Esophagus squamous epithelium (tissue), 5 donors: Measurements from ENCODE around the gene KLF13. TPM values are rescaled to one million over a fixed set of nuclear protein-coding genes. Genes with fewer than 3 reads are reported as not detected.
A peak's percentile ranks its signal among the peaks of the same experiment; 100 is the strongest.

Experiments used
- DNase-seq: peaks from one replicate; lab custom pipeline; 2025; lab: John Stamatoyannopoulos, UW
- H3K27ac ChIP-seq, 4 donors: fragments of 200-600 bp; sonication (generic); one replicate each; pipeline ENCODE4 v1.5.1; 2016 to 2019; ENCODE audit warnings: mild to moderate bottlenecking in 1 of 4
- H3K27me3 ChIP-seq, 4 donors: fragments of 200-600 bp; sonication (generic); 1 replicate in 3 of 4; 2 replicates in 1 of 4; pipeline versions ENCODE4 v1.5.1 to v1.6.0; 2017 to 2021; ENCODE audit warnings: antibody characterized with exemption in 1 of 4
- H3K36me3 ChIP-seq, 3 donors: fragments of 200-600 bp; sonication (generic); one replicate each; pipeline ENCODE4 v1.5.1; 2016 to 2019
- H3K4me1 ChIP-seq, 3 donors: fragments of 200-600 bp; sonication (generic); one replicate each; pipeline ENCODE4 v1.5.1; 2017 to 2019
- H3K4me3 ChIP-seq, 4 donors: fragments of 200-600 bp; sonication (generic); 1 replicate in 3 of 4; 2 replicates in 1 of 4; pipeline ENCODE4 v1.5.1; 2016 to 2019; ENCODE audit warnings: mild to moderate bottlenecking in 2 of 4, moderate library complexity in 1 of 4
- H3K9me3 ChIP-seq, 3 donors: fragments of 200-600 bp; sonication (generic); one replicate each; pipeline ENCODE4 v1.5.1; 2016 to 2019
- POLR2A ChIP-seq, 4 donors: fragments of 450-650 bp; IDR thresholded peaks; one replicate each; pipeline ENCODE4 v1.6.1; 2017; ENCODE audit warnings: antibody characterized with exemption in 4 of 4, mild to moderate bottlenecking in 4 of 4, moderate library complexity in 3 of 4
- WGBS, 2 donors: methylation state at CpG; one replicate each; pipeline ENCODE4 v1.1.5; 2018; 5-methylcytosine and 5-hydroxymethylcytosine counted together
- intact Hi-C: fragments of 100-400 bp; cut with DNase I; formaldehyde crosslinking; loops from one replicate; pipeline ENCODE4 v1.15.0; 2022
- total RNA-seq, 4 donors: library from RNA; depleted of rRNA; stranded (reverse); fragments of >200 nt; gene quantifications; one replicate each; pipeline ENCODE4 v1.1.0, GENCODE V29; 2016
- TF ChIP-seq, protein P1 (sequence below), 6 experiments: fragments of 450-650 bp in 4 of 6; fragments of 200-600 bp in 2 of 6; sonication (generic) in 2 of 6; IDR thresholded peaks; one replicate each; pipeline ENCODE4 v1.5.1; 2016 to 2019; ENCODE audit warnings: antibody characterized with exemption in 6 of 6, mild to moderate bottlenecking in 4 of 6, moderate library complexity in 4 of 6
- donor health status: DM: yes; HTN: yes; CAD: no.

KLF13 gene
- total RNA-seq, 4 donors from 2014 or later, result 16.4 to 54.6 (median 41.8) TPM

DNA sequence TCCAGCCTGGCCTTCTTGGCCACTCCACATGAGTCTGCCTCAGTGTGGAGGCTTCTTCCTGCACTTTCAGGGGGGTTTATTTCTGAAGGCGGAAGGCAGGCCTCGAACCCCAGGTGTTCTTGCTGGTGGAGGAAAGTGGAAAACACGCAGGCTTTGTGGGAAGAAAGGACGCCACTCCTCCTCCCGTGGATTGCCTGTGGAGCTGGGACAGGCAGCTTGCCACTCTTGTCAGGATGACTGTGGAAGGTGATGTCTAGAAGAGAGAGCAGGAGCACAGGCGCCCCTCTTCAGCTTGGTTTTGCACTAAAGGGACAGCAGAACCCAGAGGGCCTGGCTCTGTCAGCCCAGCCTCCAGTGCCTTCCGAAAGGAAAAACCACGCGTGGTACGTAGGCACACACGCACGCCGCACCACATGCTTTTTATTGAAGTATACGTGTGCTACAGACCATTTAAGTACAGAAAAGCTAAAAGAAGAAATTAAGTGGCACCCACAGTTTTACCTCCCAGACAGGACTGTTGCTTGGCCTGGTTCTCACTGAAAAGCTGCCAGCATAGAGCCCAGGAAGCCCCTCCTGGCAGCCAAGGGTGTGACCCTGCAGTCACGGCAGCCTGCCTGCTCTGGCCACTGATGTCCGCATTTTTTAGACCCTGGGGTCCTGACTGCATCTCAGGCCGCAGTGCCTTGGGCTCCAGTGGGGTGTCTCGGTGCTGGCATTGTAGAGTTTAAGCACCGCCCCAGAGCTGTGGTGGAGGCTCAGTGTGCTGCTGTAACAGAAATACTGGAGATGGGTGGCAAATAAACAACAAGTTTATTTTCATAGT lies 21.6 kb downstream of the KLF13 start:
- intact Hi-C loops, result no loop called here
- H3K4me3 ChIP-seq, result no peak overlapping the region
- H3K27ac ChIP-seq, result peak overlapping the region in 3 of 4 donors; percentile 5 to 77 (median 75)
- H3K27me3 ChIP-seq, result no peaks in the 10 kb centered on the region
- DNase-seq, result no peak
- H3K9me3 ChIP-seq, result no peaks in the 10 kb centered on the region
- H3K36me3 ChIP-seq, result peaks cover 0 to 40% (median 0%) of the 10 kb centered on the region in 3 donors
- no peak for TF ChIP-seq POLR2A (IDR thresholded peaks at IDR 0.05)
- TF ChIP-seq, protein P1, sequence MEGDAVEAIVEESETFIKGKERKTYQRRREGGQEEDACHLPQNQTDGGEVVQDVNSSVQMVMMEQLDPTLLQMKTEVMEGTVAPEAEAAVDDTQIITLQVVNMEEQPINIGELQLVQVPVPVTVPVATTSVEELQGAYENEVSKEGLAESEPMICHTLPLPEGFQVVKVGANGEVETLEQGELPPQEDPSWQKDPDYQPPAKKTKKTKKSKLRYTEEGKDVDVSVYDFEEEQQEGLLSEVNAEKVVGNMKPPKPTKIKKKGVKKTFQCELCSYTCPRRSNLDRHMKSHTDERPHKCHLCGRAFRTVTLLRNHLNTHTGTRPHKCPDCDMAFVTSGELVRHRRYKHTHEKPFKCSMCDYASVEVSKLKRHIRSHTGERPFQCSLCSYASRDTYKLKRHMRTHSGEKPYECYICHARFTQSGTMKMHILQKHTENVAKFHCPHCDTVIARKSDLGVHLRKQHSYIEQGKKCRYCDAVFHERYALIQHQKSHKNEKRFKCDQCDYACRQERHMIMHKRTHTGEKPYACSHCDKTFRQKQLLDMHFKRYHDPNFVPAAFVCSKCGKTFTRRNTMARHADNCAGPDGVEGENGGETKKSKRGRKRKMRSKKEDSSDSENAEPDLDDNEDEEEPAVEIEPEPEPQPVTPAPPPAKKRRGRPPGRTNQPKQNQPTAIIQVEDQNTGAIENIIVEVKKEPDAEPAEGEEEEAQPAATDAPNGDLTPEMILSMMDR (IDR thresholded peaks at IDR 0.05), result no peak
- WGBS, 2 donors, result 88 to 93% methylated on average over 13 of the region's 19 CpGs
- H3K4me1 ChIP-seq, result peaks cover 34 to 100% (median 82%) of the 10 kb centered on the region in 3 donors

DNA sequence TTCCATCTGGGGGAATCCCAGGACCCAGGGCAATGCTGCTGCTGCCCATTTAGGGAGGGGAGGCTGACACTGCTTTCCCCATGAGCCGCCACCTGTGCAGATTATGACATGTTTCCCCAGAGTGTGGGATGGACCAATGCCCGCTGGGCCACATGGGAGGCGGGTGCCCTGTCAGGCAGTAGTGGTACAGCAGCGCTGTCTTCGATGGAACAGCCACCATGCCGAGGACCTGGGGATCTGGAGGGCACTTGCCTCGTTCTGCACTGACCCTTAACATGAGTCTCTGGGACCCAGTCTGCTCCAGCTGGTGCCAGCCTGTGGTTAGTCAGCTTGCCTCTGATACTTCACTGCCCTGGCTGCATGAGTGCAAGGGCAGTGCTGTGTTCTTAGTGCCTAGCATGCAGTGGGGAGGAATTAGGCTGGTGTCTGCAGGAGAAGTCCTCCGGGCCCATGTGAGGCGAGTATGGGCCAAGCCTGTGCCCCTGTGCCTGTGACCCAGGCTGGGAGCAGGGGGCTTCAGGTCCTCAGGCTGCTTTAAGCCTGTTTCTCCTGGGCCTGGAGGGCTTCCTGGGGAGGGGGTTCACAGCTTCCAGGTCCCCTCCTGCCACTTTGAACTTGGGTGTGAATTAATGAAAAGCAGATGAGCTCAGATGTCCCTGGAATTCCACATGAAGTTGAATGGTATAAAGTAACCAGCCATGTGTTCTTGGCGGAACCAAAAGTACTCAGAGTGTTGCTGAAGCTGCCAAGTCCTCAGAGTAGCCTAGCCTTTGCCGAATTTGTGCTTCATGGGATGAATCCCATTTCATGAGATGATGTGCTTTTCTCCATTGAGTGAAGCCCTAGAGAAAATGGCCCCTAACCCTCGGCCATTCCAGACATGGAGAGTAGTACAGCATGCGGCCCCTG lies 22.9 kb downstream of the KLF13 start:
- DNase-seq, result no peak
- Histone ChIP-seq H3K36me3 (peaks cover 0 to 43% (median 0%) of the 10 kb centered on the region in 3 donors), H3K9me3 (no peaks in the 10 kb centered on the region), H3K27ac (peak overlapping the region in 3 of 4 donors; percentile 25 to 48 (median 30)), H3K4me3 (no peak overlapping the region), H3K27me3 (no peaks in the 10 kb centered on the region), H3K4me1 (peaks cover 32 to 100% (median 82%) of the 10 kb centered on the region in 3 donors)
- TF ChIP-seq, protein P1 (IDR thresholded peaks at IDR 0.05), result no peak
- TF ChIP-seq POLR2A (IDR thresholded peaks at IDR 0.05), result no peak
- intact Hi-C loops, result no loop called here
- 80% methylated on average over 3 to 7 of the region's 13 CpGs for WGBS, 2 donors

DNA sequence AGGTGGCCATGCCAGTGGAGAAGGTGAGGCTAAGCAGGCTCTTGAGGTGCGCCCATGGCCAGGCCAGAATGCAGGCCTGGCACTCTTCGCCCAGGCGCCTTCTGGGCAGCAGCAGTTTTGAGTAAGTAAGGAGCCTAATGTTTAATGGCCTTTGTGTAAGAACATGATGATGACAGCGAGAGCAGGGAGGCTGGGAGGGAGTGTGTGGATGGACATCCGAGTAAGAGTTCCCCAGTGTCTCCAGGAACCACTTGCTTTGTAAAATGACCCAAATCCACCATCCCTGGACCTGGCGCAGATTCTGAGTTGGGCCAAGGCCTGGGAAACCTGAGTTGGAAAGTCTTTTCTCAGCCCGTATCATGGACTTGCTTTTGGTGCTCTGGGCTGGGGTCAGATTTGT lies 24.1 kb downstream of the KLF13 start:
- H3K36me3 ChIP-seq, result peaks cover 0 to 56% (median 0%) of the 10 kb centered on the region in 3 donors
- TF ChIP-seq, protein P1 (IDR thresholded peaks at IDR 0.05), result no peak
- TF ChIP-seq POLR2A (IDR thresholded peaks at IDR 0.05), result no peak
- 94 to 97% methylated on average over 5 to 6 of the region's 7 CpGs for WGBS, 2 donors
- intact Hi-C loops, result no loop called here
- no peaks in the 10 kb centered on the region for H3K9me3 ChIP-seq
- DNase-seq, result no peak
- peaks cover 22 to 100% (median 77%) of the 10 kb centered on the region in 3 donors for H3K4me1 ChIP-seq
- H3K27ac ChIP-seq, result peak overlapping the region; percentile 25 to 90 (median 44)
- no peak overlapping the region for H3K4me3 ChIP-seq
- no peaks in the 10 kb centered on the region for H3K27me3 ChIP-seq

DNA sequence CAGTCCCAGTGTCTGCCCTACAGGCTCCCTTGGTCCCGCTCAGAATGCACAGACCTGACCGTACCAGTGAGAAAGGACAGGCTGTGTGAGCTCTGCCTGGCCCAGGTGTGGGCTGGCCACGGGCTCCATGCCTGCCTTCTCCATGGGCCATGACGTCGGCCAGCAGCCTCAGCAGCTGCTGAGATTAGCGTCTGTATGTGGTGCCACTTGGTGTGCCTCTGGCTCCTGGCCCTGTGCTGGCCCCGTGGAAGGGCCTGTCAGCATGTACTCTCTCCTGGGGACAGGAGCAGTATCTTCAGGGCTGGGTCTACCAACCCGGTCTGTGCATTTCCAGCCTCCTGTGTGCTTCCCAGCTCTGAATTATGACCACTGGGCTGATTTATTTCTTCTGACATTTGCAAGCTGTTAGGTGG lies 25.7 kb downstream of the KLF13 start:
- no peak for TF ChIP-seq POLR2A (IDR thresholded peaks at IDR 0.05)
- TF ChIP-seq, protein P1 (IDR thresholded peaks at IDR 0.05), result no peak
- no peak for DNase-seq
- WGBS, 2 donors, result 16 to 52% methylated on average over 3 to 7 of the region's 8 CpGs
- intact Hi-C loops, result no loop called here
- Histone ChIP-seq H3K9me3 (no peaks in the 10 kb centered on the region), H3K27ac (peak overlapping the region; percentile 71 to 90 (median 84)), H3K27me3 (no peaks in the 10 kb centered on the region), H3K36me3 (peaks cover 0 to 48% (median 0%) of the 10 kb centered on the region in 3 donors), H3K4me1 (peaks cover 22 to 100% (median 81%) of the 10 kb centered on the region in 3 donors), H3K4me3 (no peak overlapping the region)
